Measurements from ENCODE around the gene PROM1.

PROM1 gene

GRCh38 chr4:15936495-15936894 lies 147.3 kb downstream of the PROM1 start:
- no peak for DNase-seq
- in situ Hi-C loops (cut with HindIII; ENCODE audit: low pct_ligation_motif_present, low pct_unique_long_range_greater_than_20kb, low sequenced_read_pairs) = no loop called here

- in situ Hi-C loops (cut with HindIII; ENCODE audit: low pct_ligation_motif_present, low pct_unique_long_range_greater_than_20kb, low sequenced_read_pairs) = no loop called here
These were observed 148.1 kb downstream of the PROM1 start for GRCh38 chr4:15935504-15936402.

GRCh38 chr4:15934259-15934658 lies 149.6 kb downstream of the PROM1 start:
- no peak for DNase-seq
- in situ Hi-C loops (cut with HindIII; ENCODE audit: low pct_ligation_motif_present, low pct_unique_long_range_greater_than_20kb, low sequenced_read_pairs) = no loop called here

More at GRCh38 chr4:15935504-15936402, 148.1 kb downstream of the PROM1 start:
- no peak for DNase-seq

GRCh38 chr4:15931451-15932210 lies 152.2 kb downstream of the PROM1 start:
- no peak for DNase-seq
- in situ Hi-C loops (cut with HindIII; ENCODE audit: low pct_ligation_motif_present, low pct_unique_long_range_greater_than_20kb, low sequenced_read_pairs) = no loop called here

- no peak for DNase-seq
- in situ Hi-C loops (cut with HindIII; ENCODE audit: low pct_ligation_motif_present, low pct_unique_long_range_greater_than_20kb, low sequenced_read_pairs) = no loop called here
These were observed 153.5 kb downstream of the PROM1 start for GRCh38 chr4:15930314-15930713.

GRCh38 chr4:15929540-15929939 lies 154.3 kb downstream of the PROM1 start:
- in situ Hi-C loops (cut with HindIII; ENCODE audit: low pct_ligation_motif_present, low pct_unique_long_range_greater_than_20kb, low sequenced_read_pairs) = no loop called here
- DNase-seq = no peak

- no peak for DNase-seq
- in situ Hi-C loops (cut with HindIII; ENCODE audit: low pct_ligation_motif_present, low pct_unique_long_range_greater_than_20kb, low sequenced_read_pairs) = no loop called here
These were observed 154.9 kb downstream of the PROM1 start for GRCh38 chr4:15928883-15929282.

- DNase-seq = no peak
- in situ Hi-C loops (cut with HindIII; ENCODE audit: low pct_ligation_motif_present, low pct_unique_long_range_greater_than_20kb, low sequenced_read_pairs) = no loop called here
These were observed 157.3 kb downstream of the PROM1 start for GRCh38 chr4:15926486-15926885.

- in situ Hi-C loops (cut with HindIII; ENCODE audit: low pct_ligation_motif_present, low pct_unique_long_range_greater_than_20kb, low sequenced_read_pairs) = no loop called here
- DNase-seq = no peak
These were observed 158.0 kb downstream of the PROM1 start for GRCh38 chr4:15925830-15926229.

- in situ Hi-C loops (cut with HindIII; ENCODE audit: low pct_ligation_motif_present, low pct_unique_long_range_greater_than_20kb, low sequenced_read_pairs) = no loop called here
- no peak for DNase-seq
These were observed 162.3 kb downstream of the PROM1 start for GRCh38 chr4:15921592-15921932.

- DNase-seq = peak; percentile 93
- in situ Hi-C loops (cut with HindIII; ENCODE audit: low pct_ligation_motif_present, low pct_unique_long_range_greater_than_20kb, low sequenced_read_pairs) = no loop called here
These were observed 162.9 kb downstream of the PROM1 start for GRCh38 chr4:15920723-15921591.

- DNase-seq = no peak
- in situ Hi-C loops (cut with HindIII; ENCODE audit: low pct_ligation_motif_present, low pct_unique_long_range_greater_than_20kb, low sequenced_read_pairs) = no loop called here
These were observed 165.2 kb downstream of the PROM1 start for GRCh38 chr4:15918484-15919129.
